ENCODE data around the gene ANXA10. TPM values are rescaled to one million over a fixed set of nuclear protein-coding genes. Genes with fewer than 3 reads are reported as not detected.

Gene ANXA10
- total RNA-seq, 1 experiment from 2014 or later = not detected

GRCh38 chr4:168070903-168071302, 21.4 kb upstream of the ANXA10 start:
- POLR2A ChIA-PET = no interaction called here
- Mint-ChIP-seq H3K4me3 (no peak overlapping the region), H3K27ac (no peak overlapping the region), H3K36me3 (peaks cover 12% of the 10 kb centered on the region), H3K27me3 (ENCODE audit: low read depth) (no peaks in the 10 kb centered on the region), H3K4me1 (peaks cover 12% of the 10 kb centered on the region), H3K9me3 (peaks cover 17% of the 10 kb centered on the region)
- CTCF ChIA-PET = interaction anchor here (0.8 kb wide), 1 partner anchor 448 kb away, joined by 5 read pairs; no protein-coding TSS in a partner anchor
- ATAC-seq (no peak), DNase-seq (ENCODE audit: low spot score) (no peak)
- TF ChIP-seq CBFB (CRISPR knock-in tag; IDR thresholded peaks at IDR 0.05; ENCODE audit: low read depth) (no peak), ATF3 (CRISPR knock-in tag; conservative IDR thresholded peaks at IDR 0.05) (no peak), E2F4 (CRISPR knock-in tag; IDR thresholded peaks at IDR 0.05; ENCODE audit: borderline replicate concordance, low read depth) (no peak), ZNF671 (CRISPR knock-in tag; IDR thresholded peaks at IDR 0.05) (no peak), NR1H2 (CRISPR knock-in tag; IDR thresholded peaks at IDR 0.05) (no peak), ZNF121 (CRISPR knock-in tag; IDR thresholded peaks at IDR 0.05) (no peak), ZNF219 (CRISPR knock-in tag; IDR thresholded peaks at IDR 0.05; ENCODE audit: borderline replicate concordance) (no peak), AR (CRISPR knock-in tag; IDR thresholded peaks at IDR 0.05) (no peak), SP1 (CRISPR knock-in tag; conservative IDR thresholded peaks at IDR 0.05) (no peak), PREB (CRISPR knock-in tag; IDR thresholded peaks at IDR 0.05; ENCODE audit: borderline replicate concordance) (no peak), CDX4 (CRISPR knock-in tag; IDR thresholded peaks at IDR 0.05; ENCODE audit: borderline replicate concordance) (no peak), ZNF396 (CRISPR knock-in tag; IDR thresholded peaks at IDR 0.05; ENCODE audit: borderline replicate concordance) (no peak), NFYB (CRISPR knock-in tag; conservative IDR thresholded peaks at IDR 0.05; ENCODE audit: low read depth) (no peak)

GRCh38 chr4:168071304-168071703, 21.0 kb upstream of the ANXA10 start:
- no peak overlapping the region for H3K27ac Mint-ChIP-seq
- ChIA-PET CTCF (no interaction called here), POLR2A (no interaction called here)
- peaks cover 12% of the 10 kb centered on the region for H3K4me1 Mint-ChIP-seq
- H3K9me3 Mint-ChIP-seq = peaks cover 17% of the 10 kb centered on the region
- no peak for DNase-seq (ENCODE audit: low spot score)
- H3K27me3 Mint-ChIP-seq (ENCODE audit: low read depth) = no peaks in the 10 kb centered on the region
- peaks cover 12% of the 10 kb centered on the region for H3K36me3 Mint-ChIP-seq
- no peak for ATAC-seq
- no peak overlapping the region for H3K4me3 Mint-ChIP-seq
- TF ChIP-seq ZSCAN18 (CRISPR knock-in tag; IDR thresholded peaks at IDR 0.05) (no peak), ATF1 (CRISPR knock-in tag; IDR thresholded peaks at IDR 0.05) (no peak), ZNF425 (CRISPR knock-in tag; conservative IDR thresholded peaks at IDR 0.05) (no peak), HMGA2 (CRISPR knock-in tag; IDR thresholded peaks at IDR 0.05) (no peak), TEAD4 (CRISPR knock-in tag; IDR thresholded peaks at IDR 0.05) (no peak), NR1H2 (CRISPR knock-in tag; IDR thresholded peaks at IDR 0.05) (no peak), ZBTB21 (CRISPR knock-in tag; IDR thresholded peaks at IDR 0.05; ENCODE audit: borderline replicate concordance) (no peak), E2F4 (CRISPR knock-in tag; IDR thresholded peaks at IDR 0.05; ENCODE audit: borderline replicate concordance, low read depth) (no peak), TCF7 (CRISPR knock-in tag; IDR thresholded peaks at IDR 0.05; ENCODE audit: low read depth) (no peak), ZNF281 (CRISPR knock-in tag; IDR thresholded peaks at IDR 0.05) (no peak)

All from WTC11 (cell line).